Hypothalamus (tissue), 51 donors: ENCODE data around the gene PTPRK.

Experiments used
- DNase-seq, 51 donors: peaks; one replicate each; lab custom pipeline; 2025; lab: John Stamatoyannopoulos, UW

Gene PTPRK

GRCh38 chr6:128352366-128352765 lies 168.0 kb downstream of the PTPRK start:
- DNase-seq, result no peak

- no peak for DNase-seq
Observed at GRCh38 chr6:128351255-128351514, 169.2 kb downstream of the PTPRK start.

GRCh38 chr6:128350416-128351254 lies 169.8 kb downstream of the PTPRK start:
- no peak for DNase-seq

GRCh38 chr6:128347123-128347522 lies 173.3 kb downstream of the PTPRK start:
- no peak for DNase-seq

GRCh38 chr6:128346569-128346968 lies 173.8 kb downstream of the PTPRK start:
- DNase-seq, result no peak

GRCh38 chr6:128345278-128345677 lies 175.1 kb downstream of the PTPRK start:
- no peak for DNase-seq

- DNase-seq, result no peak
Observed at GRCh38 chr6:128343706-128344105, 176.7 kb downstream of the PTPRK start.

DNA sequence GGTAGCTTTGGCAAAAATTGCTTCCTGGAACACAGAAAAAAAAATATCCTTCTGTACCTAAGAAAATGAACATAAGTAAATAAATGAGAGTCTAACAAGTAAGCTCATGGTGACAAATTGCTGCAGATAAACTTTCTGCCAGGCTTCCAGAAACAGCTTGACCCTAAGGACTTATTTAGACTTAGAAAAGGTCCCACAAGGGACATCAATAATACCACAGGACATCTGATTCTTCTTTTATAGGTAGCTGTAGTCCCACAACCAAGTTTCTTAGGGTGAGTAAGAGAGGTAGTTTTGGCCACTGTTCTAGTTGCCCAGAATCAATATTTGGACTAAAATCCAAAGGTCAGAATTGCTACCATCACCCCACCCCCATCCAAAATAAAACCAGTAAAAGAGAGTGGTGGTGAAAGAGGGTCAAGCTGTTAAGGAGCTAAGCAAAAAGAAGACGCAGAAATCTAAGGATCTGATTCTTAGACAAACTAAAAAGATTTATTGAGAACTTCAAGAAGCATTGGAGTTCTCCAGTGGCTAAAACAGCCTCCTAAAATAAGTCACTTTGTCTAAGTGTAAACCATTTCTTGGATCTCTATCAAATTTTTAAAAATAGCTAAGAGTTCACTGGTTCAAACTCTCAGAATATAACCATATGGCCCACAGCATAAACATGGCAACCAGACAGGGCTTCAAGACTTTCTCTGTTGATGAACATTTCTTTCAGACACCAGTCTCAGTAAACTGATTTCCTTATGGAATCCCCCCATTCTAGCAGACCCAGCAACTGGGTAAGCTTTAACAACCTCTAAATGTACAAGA lies 180.6 kb downstream of the PTPRK start:
- no peak for DNase-seq

DNA sequence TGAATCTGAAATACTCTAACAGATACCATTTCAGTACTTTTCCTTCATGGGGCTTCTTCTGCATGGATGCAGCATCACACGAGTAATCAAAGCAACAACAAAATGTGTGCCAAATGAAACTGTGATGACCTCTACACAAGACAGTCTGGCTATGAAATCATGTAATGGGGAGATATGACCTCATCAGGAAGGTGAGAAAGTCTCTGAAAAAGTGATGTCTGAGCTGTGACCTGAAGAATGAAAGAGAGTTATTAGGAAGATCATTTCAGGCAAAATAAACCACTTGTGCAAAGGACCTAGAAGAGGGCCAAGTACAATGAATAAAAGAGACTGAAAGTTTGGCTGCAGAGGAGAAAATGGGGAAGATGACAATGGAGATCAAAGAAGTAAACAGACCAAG lies 182.8 kb downstream of the PTPRK start:
- no peak for DNase-seq

DNA sequence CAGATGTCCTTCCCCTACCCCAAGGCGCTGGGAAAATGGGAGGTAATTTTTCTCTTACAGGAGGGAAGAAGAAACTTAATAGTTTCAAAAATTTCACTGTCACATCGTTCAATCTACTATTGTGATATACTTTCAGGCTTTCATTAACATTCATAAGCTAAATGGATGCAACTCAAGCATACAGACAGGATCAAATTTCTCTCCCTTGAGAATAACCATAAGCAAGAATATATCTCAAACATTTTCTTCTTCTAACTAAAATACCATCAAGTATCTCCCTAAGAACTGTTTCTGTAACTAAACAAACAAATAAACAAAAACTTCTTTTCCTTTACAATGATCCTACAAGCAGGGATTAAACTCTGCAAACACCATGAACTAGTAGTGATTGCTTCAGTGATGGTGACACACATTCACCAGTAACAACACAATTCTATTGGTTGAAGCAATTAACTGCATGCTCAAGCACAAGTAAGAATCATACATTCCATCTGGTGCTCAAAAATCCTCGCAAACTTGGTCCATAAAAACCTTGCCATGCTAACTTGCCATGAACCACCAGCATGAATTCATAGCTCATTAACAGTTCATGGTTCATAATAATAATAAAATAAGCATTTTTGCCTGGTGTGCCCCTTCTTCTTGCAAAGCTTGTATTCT lies 183.8 kb downstream of the PTPRK start:
- DNase-seq, result no peak

GRCh38 chr6:128335963-128336362 lies 184.4 kb downstream of the PTPRK start:
- no peak for DNase-seq

DNA sequence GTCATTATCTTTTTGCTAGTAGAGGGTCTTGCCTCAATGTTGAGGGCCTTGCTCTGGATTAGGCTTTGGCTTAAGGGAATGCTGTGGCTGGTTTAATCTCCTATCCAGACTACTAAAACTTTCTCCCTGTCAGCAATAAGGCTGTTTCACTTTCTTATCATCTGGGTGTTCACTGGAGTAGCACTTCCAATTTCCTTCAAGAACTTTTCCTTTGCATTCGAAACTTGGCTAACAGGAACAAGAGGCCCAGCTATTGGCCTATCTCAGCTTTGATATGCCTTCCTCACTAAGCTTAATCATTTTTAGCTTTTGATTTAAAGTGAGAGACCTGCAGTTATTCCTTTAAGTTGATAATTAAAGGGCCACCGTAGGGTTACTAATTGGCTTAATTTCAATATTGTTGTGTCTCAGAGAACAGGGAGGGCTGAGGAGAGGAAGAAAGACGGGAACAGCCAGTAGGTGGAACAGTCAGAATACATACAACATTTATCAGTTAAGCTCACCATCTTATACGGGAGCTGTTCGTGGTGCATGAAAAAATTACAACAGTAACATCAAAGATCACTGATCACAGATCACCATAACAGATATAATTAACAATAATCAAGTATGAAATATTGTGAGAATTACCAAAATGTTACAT lies 186.7 kb downstream of the PTPRK start:
- DNase-seq, result no peak

DNA sequence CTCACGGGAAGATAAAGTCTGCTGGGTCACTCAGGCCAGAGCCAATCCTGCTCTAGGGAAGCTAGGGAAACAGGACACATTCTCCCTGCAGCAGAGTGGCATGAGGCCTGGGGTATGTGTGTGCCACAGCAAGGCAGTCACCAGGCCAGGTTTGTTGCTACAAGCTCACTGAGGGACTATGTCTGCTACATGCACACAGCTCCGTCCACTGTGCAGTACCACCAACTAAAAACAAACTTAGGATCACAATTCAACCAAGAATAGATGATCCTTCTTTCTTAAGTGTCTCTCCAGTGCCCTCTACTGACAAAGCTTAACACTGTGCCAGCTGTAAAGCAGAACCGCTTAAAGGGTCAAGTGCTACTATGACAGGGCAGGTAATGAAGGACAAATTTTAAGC lies 192.5 kb downstream of the PTPRK start:
- DNase-seq, result no peak

DNA sequence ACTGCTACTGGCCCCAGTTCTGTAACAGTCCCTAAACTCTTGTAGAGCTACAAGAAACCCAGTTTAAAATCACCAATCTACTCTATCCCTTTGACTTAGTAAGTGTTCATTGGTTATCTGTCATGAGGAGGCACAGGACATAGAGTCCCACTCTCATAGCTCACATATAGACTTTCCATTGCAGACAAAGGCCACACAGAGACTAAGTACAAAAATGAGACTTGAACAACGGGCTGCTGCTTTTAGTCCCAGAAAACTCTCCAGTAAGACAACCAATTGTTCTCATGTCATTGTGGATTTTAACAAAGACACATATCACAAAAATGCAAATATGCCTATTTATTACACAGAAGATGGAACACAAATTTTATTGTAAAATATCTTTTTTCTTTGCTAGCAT lies 197.4 kb downstream of the PTPRK start:
- no peak for DNase-seq

- DNase-seq, result no peak
Observed at GRCh38 chr6:128319946-128320345, 200.5 kb downstream of the PTPRK start.

DNA sequence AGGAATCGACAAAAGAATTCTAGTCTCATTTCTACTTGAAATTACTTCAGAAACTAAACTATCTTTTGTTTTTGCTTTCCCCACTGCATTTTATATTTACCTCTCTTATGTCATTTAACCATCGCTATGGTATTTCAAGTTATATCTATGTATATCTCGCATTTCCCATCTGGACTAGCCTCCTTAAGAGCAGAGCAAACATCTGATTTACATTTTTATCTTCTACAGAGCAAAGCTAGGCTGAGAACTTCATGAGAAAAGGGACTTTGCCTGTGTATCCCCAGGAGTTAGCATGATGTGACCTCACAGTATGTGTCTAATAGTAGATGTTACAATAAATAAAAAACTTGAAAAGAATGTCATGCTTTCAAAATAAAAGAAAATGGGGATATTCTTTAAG lies 201.2 kb downstream of the PTPRK start:
- no peak for DNase-seq

- DNase-seq, result no peak
Observed at GRCh38 chr6:128316258-128316929, 204.0 kb downstream of the PTPRK start.

GRCh38 chr6:128314190-128314589 lies 206.2 kb downstream of the PTPRK start:
- no peak for DNase-seq

DNA sequence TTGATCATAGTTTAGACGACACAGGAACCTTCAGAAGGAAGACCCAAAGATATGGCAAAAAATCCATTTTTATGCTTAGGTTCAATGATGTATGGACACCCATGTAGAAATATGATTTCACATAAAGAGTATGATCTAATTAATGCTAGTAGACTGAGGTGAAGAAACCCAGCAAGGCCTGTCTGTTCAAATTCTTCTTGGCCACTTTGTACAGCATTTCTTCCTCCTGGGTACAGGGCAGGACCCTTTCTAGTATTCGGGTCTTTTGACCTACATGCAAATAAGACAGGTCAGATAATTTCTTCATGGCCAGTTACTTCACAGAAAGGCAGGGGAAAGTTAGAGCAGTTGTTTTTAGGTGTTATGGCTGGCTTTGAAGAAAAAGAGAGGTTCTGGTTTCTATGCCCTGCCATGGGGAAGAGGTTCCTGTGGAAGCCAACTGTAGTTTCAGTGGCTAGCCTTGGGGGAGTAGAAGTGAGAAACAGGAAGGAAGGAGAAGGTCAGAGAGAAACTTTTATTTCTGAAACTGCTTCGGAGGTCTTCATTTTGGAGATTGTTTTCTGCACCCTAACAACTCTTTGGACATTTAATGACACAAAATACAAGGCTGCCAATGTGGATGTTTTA lies 208.3 kb downstream of the PTPRK start:
- no peak for DNase-seq

DNA sequence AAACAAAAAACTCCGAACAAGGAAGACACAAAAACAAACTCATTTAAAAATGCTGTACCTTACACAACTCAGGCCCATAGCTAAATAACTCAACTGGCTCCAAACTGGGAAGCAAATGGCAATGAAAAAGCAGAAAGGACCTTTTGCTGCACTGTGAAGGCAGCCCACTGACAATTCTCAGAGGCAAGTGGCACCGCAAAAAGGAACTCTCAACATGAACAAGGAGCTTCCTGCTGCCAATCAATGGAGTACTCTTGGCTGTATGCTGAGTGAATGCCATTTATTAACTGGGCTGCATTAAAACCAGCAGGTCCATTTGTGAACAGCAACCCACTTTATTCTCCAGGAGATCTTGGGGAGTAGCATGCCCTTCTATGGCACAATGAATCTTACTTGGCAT lies 209.9 kb downstream of the PTPRK start:
- DNase-seq, result no peak
